ENCODE results near the gene OXSM. TPM values are rescaled to one million over a fixed set of nuclear protein-coding genes. Genes with fewer than 3 reads are reported as not detected.
A peak's percentile ranks its signal among the peaks of the same experiment; 100 is the strongest.

Gene OXSM
- total RNA-seq (13.4 TPM), polyA plus RNA-seq (ENCODE audit: insufficient read depth, low read depth, low replicate concordance) (21.4 TPM)
- long read RNA-seq, donor 1, partial matches to known transcripts = 13 of 17 reads
- long read RNA-seq, donor 1, other reads (novel, unspliced or antisense) = 0 of 17 reads
- long read RNA-seq, donor 2, transcript OXSM-201 (3 exons, 1,519 nt) = major isoform, 8 of 19 reads
- long read RNA-seq, donor 2, partial matches to known transcripts = 9 of 19 reads
- long read RNA-seq, donor 2, other reads (novel, unspliced or antisense) = 0 of 19 reads
- long read RNA-seq, donor 3, transcript OXSM-201 (3 exons, 1,519 nt) = major isoform, 8 of 19 reads
- long read RNA-seq, donor 3, partial matches to known transcripts = 8 of 19 reads
- long read RNA-seq, donor 3, other reads (novel, unspliced or antisense) = 0 of 19 reads
- long read RNA-seq, donor 4, transcript OXSM-201 (3 exons, 1,519 nt) = major isoform, 7 of 7 reads
- long read RNA-seq, donor 4, partial matches to known transcripts = 0 of 7 reads
- long read RNA-seq, donor 4, other reads (novel, unspliced or antisense) = 0 of 7 reads
- long read RNA-seq, donor 5, partial matches to known transcripts = 0 of 1 reads
- long read RNA-seq, donor 5, other reads (novel, unspliced or antisense) = 0 of 1 reads
- long read RNA-seq, donor 6, transcript OXSM-201 (3 exons, 1,519 nt) = major isoform, 5 of 17 reads
- long read RNA-seq, donor 6, partial matches to known transcripts = 9 of 17 reads
- long read RNA-seq, donor 6, other reads (novel, unspliced or antisense) = 0 of 17 reads
- long read RNA-seq, donor 7, partial matches to known transcripts = 3 of 10 reads
- long read RNA-seq, donor 7, other reads (novel, unspliced or antisense) = 3 of 10 reads
- long read RNA-seq, donor 8, partial matches to known transcripts = 7 of 11 reads
- long read RNA-seq, donor 8, other reads (novel, unspliced or antisense) = 0 of 11 reads
- long read RNA-seq, donor 9, partial matches to known transcripts = 0 of 4 reads
- long read RNA-seq, donor 9, other reads (novel, unspliced or antisense) = 0 of 4 reads
- long read RNA-seq, donor 10, partial matches to known transcripts = 17 of 21 reads
- long read RNA-seq, donor 10, other reads (novel, unspliced or antisense) = 0 of 21 reads

DNA sequence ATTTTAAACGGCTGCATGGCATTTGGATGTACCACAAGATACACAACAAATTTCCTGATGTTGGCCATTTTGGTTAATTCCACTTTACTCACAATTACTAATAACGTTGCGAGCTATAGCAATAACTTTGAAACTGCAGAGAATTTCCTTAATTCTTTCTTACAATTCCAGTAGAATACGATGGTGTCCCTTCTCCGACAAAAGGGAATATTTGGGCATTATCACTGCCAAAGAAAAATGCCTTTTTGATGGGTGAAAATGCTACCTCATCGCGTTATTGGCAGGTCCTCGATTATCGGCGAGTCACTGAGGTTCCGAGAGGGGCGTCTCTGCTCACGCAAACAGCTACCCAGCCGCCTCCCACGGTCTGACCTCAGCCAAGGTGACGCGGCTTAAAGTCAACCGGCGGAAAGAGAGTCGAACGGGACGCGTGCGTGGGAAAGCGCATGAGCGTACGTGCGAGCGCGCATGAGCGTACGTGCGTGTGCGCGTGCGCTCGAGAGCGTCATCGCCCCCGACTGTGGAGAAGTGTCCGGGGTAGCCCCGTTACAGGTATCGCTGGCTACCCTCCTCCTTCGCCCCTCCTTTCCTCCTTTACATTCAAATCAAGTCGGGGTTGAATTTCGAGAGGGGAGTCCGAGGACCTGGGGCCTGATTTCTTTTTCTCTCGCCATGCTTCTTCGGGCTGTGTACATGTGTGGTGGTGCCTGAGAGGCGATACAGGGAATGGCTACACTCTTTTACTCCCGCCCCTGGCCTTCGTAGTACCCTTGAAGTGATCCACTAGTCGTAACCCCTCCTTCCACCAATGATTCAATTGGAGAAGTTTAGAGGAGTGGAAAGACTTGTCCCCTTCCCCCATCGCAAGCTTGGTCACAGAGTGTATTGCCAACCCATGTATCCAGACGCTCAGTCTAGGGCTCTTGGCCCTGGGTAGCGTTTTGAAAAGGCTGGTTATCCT, at the start of gene OXSM:
Gene OXSM, plus strand, starts transcription at position 495 of the 961 bp plus-strand sequence. CDS start 931 bp downstream, outside the sequence.
- Histone ChIP-seq H3K27ac (ENCODE audit: low read depth in 2 of 2, low read length in 2 of 2) (peak within 1 kb of the TSS; percentile 85 to 93), H3K36me3 (ENCODE audit: control insufficient read depth in 2 of 3, insufficient read depth in 3 of 3, low read length in 3 of 3) (peaks cover 0 to 5% (median 0%) of the 10 kb centered on the region in 3 donors), H3K4me1 (ENCODE audit: control insufficient read depth in 2 of 3, insufficient read depth in 2 of 3, low read depth in 1 of 3, low read length in 3 of 3) (peaks cover 0 to 10% (median 5%) of the 10 kb centered on the region in 3 donors), H3K9ac (ENCODE audit: low read length in 3 of 3) (peak within 1 kb of the TSS; percentile 92 to 97 (median 93)), H3K27me3 (ENCODE audit: control insufficient read depth, insufficient read depth, low read length) (no peaks in the 10 kb centered on the region), H3K4me3 (ENCODE audit: low read length in 3 of 3) (peak within 1 kb of the TSS; percentile 98 to 99 (median 98)), H3K9me3 (ENCODE audit: control insufficient read depth in 2 of 3, insufficient read depth in 1 of 3, low read length in 3 of 3) (no peaks in the 10 kb centered on the region)
- TF ChIP-seq, protein P1, sequence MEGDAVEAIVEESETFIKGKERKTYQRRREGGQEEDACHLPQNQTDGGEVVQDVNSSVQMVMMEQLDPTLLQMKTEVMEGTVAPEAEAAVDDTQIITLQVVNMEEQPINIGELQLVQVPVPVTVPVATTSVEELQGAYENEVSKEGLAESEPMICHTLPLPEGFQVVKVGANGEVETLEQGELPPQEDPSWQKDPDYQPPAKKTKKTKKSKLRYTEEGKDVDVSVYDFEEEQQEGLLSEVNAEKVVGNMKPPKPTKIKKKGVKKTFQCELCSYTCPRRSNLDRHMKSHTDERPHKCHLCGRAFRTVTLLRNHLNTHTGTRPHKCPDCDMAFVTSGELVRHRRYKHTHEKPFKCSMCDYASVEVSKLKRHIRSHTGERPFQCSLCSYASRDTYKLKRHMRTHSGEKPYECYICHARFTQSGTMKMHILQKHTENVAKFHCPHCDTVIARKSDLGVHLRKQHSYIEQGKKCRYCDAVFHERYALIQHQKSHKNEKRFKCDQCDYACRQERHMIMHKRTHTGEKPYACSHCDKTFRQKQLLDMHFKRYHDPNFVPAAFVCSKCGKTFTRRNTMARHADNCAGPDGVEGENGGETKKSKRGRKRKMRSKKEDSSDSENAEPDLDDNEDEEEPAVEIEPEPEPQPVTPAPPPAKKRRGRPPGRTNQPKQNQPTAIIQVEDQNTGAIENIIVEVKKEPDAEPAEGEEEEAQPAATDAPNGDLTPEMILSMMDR (IDR thresholded peaks at IDR 0.05; ENCODE audit: borderline replicate concordance, extremely low read depth, insufficient read depth) = no peak
- intact Hi-C loops (cut with DNase I) = no loop called here
- no peak for FAIRE-seq
- peak; percentile 89 to 95 (median 94) for DNase-seq

DNA sequence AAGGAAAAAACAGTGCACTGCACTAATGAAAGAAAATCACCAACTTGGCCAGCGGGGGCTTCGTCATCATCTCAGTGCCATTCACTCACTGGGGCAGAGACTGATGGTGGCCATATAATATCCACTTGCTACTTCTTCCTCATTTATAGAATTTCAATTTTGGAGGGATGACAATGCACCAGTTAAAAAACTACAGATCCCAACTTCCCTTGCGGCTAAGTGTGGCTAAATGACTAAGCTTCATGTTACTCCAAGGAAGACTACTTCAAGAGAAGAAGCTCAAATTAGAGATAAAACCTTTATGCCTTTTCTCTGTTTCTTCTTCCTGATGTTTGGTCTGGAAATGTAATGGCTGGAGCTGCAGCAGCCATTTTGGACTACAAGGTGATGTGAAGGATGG, 45.4 kb upstream of the OXSM start:
- Histone ChIP-seq H3K27me3 (ENCODE audit: control insufficient read depth, insufficient read depth, low read length) (no peaks in the 10 kb centered on the region), H3K27ac (ENCODE audit: low read depth in 2 of 2, low read length in 2 of 2) (no peak overlapping the region), H3K4me1 (ENCODE audit: control insufficient read depth in 2 of 3, insufficient read depth in 2 of 3, low read depth in 1 of 3, low read length in 3 of 3) (no peaks in the 10 kb centered on the region), H3K4me3 (ENCODE audit: low read length in 3 of 3) (no peak overlapping the region), H3K9ac (ENCODE audit: low read length in 3 of 3) (no peak overlapping the region), H3K36me3 (ENCODE audit: control insufficient read depth in 2 of 3, insufficient read depth in 3 of 3, low read length in 3 of 3) (peaks cover 0 to 1% (median 0%) of the 10 kb centered on the region in 3 donors), H3K9me3 (ENCODE audit: control insufficient read depth in 2 of 3, insufficient read depth in 1 of 3, low read length in 3 of 3) (no peaks in the 10 kb centered on the region)
- intact Hi-C loops (cut with DNase I) = no loop called here
- DNase-seq (no peak), FAIRE-seq (no peak)
- TF ChIP-seq, protein P1 (IDR thresholded peaks at IDR 0.05; ENCODE audit: borderline replicate concordance, extremely low read depth, insufficient read depth) = no peak

DNA sequence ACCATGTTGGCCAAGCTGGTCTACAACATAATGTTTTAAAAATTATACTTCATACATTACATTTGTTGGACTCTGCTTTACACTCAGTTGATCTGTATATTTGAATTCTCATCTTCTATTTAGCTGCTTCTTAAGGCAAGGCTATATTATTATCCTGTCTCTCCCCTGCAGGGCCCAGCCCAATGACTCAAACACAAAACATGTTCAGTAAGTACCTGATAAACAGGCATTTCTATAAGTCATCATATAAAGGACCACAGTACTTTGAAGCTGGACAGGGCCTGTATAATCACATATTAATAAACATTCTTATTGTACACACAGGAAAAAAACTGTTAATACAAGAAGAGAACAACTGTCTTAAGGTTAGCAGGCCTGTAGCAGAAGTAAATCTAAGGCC, 42.9 kb upstream of the OXSM start:
- no peak for FAIRE-seq
- H3K36me3 ChIP-seq (ENCODE audit: control insufficient read depth in 2 of 3, insufficient read depth in 3 of 3, low read length in 3 of 3) = peaks cover 0 to 8% (median 4%) of the 10 kb centered on the region in 3 donors

More for the DNA sequence above, 42.9 kb upstream of the OXSM start:
- intact Hi-C loops (cut with DNase I) = no loop called here
- Histone ChIP-seq H3K9me3 (ENCODE audit: control insufficient read depth in 2 of 3, insufficient read depth in 1 of 3, low read length in 3 of 3) (no peaks in the 10 kb centered on the region), H3K27ac (ENCODE audit: low read depth in 2 of 2, low read length in 2 of 2) (no peak overlapping the region), H3K4me3 (ENCODE audit: low read length in 3 of 3) (no peak overlapping the region), H3K27me3 (ENCODE audit: control insufficient read depth, insufficient read depth, low read length) (no peaks in the 10 kb centered on the region), H3K4me1 (ENCODE audit: control insufficient read depth in 2 of 3, insufficient read depth in 2 of 3, low read depth in 1 of 3, low read length in 3 of 3) (no peaks in the 10 kb centered on the region), H3K9ac (ENCODE audit: low read length in 3 of 3) (no peak overlapping the region)
- DNase-seq = no peak
- TF ChIP-seq, protein P1 (IDR thresholded peaks at IDR 0.05; ENCODE audit: borderline replicate concordance, extremely low read depth, insufficient read depth) = no peak
